GM18520 (cell line): ENCODE results near the gene FANCI.

Experiments used
- ATAC-seq: cut with Tn5 transposase; IDR thresholded peaks from one replicate; pipeline ENCODE4 v1.9.1; 2021; ENCODE audit not compliant: unreplicated experiment

FANCI gene

GRCh38 chr15:89359471-89360293, 115.9 kb downstream of the FANCI start:
- no peak for ATAC-seq

- ATAC-seq = no peak
Observed at GRCh38 chr15:89360294-89360971, 116.7 kb downstream of the FANCI start.

DNA sequence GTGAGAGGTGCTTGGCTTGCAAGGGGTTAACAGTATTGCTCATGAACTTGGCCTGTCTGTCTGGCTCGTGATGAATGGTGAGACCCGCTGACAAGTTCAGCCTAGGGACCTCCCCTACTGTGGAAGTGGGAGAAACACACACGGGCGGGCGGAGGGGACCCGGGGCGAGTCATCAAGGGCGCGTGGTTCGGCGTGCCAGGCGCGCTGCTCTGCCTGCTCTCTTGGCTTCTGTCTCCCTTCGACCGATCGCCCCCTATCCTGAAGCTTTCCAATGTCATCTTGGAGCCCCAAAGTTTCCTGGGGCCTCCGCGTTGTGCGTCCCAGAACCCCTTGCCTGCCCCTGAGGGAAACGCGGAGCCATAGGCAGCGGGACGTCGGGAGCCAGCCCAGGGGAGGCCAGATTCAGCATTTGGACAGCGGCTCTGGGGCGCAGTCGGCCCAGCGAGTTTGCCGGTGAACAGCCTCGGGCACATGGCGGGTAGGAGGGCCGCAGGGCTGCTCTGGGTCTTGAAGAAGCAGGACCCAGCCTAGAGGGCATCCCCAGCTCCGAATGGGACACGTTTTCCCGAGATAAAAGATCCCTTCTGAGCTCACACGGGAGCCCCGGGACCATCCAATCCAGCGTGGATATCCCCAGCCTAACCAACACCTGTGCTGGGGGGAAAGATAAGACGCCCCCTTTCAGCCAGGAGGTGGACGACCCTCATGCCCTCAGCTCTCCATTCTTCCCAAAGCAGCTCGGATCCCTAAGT, 117.8 kb downstream of the FANCI start:
- ATAC-seq = no peak

DNA sequence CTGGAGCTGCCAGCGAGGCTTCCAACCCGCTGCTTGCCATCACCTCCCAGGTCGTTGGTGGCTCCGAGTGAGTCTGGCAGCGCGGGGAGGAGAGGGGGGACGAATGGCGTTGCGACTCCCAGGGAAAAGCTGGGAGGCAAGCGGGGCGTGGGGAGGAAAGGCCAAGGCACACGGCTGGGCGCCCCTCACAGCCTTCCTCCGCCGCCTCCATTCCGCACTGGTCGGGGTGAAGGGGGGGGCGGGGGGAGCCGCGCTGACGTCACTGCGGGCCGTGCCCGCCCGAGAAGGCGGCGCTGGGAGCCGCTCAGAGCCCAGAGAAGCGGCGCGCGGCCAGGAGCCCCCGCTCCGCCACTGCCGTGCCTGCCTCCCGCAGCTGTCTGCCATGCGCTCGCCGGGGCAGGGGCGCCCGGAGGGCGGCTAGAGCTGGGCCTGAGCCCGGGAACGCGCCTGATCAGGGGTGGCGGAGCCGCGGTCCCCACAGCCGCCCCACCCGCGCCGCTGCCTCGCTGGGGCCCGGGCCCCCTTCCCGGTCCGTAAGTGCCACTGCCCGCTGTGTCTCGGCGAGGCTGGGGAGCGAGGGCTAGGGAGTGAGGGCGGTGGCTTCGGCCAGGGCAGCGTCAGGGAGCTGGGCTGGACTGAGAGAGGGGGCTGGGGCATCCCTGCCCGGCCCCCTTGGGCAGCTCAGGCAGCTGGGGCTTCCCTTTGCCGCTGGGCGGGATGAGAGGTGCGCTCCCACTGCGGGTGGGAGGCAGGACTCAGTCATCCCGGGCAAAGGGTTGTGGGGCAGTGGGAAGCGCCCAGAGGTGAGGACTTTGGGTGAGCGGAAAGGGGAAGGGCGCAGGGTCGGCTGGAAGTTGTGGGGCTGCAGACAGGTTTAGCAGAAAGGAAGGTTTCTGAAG, 118.7 kb downstream of the FANCI start:
- ATAC-seq = no peak

DNA sequence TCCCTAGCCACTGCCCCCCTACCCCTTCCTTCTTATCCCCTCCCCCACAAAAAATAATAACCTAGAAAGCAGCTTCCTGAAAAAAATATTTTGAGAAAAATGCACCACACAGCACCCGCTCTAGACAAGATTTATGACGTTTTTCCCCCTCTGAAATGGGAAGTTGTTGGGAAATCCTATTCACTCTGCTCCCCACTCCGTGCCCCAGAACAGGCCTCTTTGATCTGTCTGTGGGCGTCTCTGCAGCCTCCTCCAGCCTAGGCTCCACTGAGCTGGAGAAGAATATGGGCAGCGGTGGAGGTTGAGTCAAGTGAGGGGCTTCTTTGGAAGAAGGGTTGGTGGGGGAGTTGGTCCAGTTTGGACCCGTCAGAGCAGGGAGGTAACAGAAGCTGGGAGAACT, 119.4 kb downstream of the FANCI start:
- ATAC-seq = no peak

- ATAC-seq = no peak
Observed at GRCh38 chr15:89363770-89364169, 120.0 kb downstream of the FANCI start.

DNA sequence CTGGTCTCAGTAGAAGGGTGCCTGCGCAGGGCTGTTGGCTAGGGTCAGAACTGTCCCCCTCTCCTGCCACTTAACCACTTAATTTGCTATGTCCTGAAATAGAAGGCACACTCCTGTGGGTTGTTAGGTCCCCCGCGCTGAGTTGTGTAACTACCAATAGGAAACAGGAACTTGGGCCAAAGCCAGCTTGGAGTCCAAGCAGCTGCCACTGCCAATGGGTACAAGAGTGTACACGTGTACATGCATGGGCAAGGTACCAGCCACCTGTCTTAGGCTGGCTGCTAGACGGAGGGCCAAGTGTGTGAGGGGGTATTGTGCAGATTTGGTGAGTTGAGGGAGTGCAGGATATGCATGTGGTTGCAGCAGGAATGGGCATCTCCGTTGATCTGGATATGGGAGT, 120.6 kb downstream of the FANCI start:
- no peak for ATAC-seq

- ATAC-seq = no peak
Observed at GRCh38 chr15:89364741-89365450, 121.1 kb downstream of the FANCI start.

DNA sequence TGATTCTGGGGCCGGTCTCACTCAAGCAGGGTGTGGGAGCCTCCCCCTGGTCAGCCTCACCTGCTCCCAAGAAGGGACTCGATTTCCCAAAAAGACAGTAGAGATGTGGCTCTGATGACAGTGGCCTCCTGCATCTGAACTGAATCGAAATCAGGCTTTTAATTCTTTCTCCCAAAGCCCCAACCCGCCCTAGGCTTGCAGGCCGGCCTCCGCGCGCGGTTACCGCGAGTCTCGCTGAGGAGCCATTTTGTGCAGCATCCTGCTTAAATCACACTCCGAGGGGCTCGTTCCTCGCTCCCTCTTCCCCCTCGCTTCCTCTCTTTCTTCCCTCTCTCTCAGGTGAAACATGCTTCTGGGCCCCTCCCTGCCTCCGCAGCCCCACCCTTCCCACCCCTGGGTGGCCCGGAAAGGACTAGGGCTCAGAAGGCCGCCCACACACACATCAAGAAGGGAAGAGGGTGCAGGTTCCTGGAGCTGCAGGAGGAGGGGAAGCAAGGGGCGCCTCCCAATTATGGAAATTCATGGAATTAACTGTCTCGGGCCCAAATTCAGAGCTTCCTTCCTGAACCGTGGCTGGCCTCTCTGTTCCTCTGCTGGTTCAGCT, 121.8 kb downstream of the FANCI start:
- no peak for ATAC-seq
